GM19043 (cell line): ENCODE data around the gene GPR137B.
A peak's percentile ranks its signal among the peaks of the same experiment; 100 is the strongest.

Experiments
- ATAC-seq: cut with Tn5 transposase; IDR thresholded peaks from one replicate; pipeline ENCODE4 v1.9.1; 2021; ENCODE audit warnings: low read depth; ENCODE audit not compliant: unreplicated experiment

GPR137B gene

GRCh38 chr1:236113324-236114032 lies 28.9 kb upstream of the GPR137B start:
- ATAC-seq: no peak

GRCh38 chr1:236114076-236114747 lies 28.1 kb upstream of the GPR137B start:
- no peak for ATAC-seq

- ATAC-seq: no peak
These were observed 24.6 kb upstream of the GPR137B start for GRCh38 chr1:236117710-236118109.

- no peak for ATAC-seq
These were observed 22.3 kb upstream of the GPR137B start for GRCh38 chr1:236119943-236120484.

GRCh38 chr1:236120721-236121153 lies 21.6 kb upstream of the GPR137B start:
- peak; percentile 50 for ATAC-seq

- ATAC-seq: no peak
These were observed 20.2 kb upstream of the GPR137B start for GRCh38 chr1:236122176-236122575.

- no peak for ATAC-seq
These were observed 18.8 kb upstream of the GPR137B start for GRCh38 chr1:236123563-236123962.

- no peak for ATAC-seq
These were observed 17.4 kb upstream of the GPR137B start for GRCh38 chr1:236124965-236125364.

- ATAC-seq: no peak
These were observed 15.3 kb upstream of the GPR137B start for GRCh38 chr1:236127045-236127444.

GRCh38 chr1:236128646-236129178 lies 13.6 kb upstream of the GPR137B start:
- ATAC-seq: no peak

- ATAC-seq: no peak
These were observed 13.0 kb upstream of the GPR137B start for GRCh38 chr1:236129306-236129705.

- no peak for ATAC-seq
These were observed 12.0 kb upstream of the GPR137B start for GRCh38 chr1:236130372-236130771.

- no peak for ATAC-seq
These were observed 10.4 kb upstream of the GPR137B start for GRCh38 chr1:236131916-236132315.

- no peak for ATAC-seq
These were observed 9.8 kb upstream of the GPR137B start for GRCh38 chr1:236132420-236133046.

GRCh38 chr1:236133339-236133738 lies 9.0 kb upstream of the GPR137B start:
- ATAC-seq: no peak

GRCh38 chr1:236133802-236134201 lies 8.5 kb upstream of the GPR137B start:
- no peak for ATAC-seq

GRCh38 chr1:236137285-236137852 lies 5.0 kb upstream of the GPR137B start:
- no peak for ATAC-seq

- ATAC-seq: no peak
These were observed 2.8 kb upstream of the GPR137B start for GRCh38 chr1:236139495-236139894.

GRCh38 chr1:236140705-236141446 lies 1.5 kb upstream of the GPR137B start:
- no peak for ATAC-seq
